Thymus (tissue), 11 donors: ENCODE measurements around the gene PLEKHG1. TPM values are rescaled to one million over a fixed set of nuclear protein-coding genes. Genes with fewer than 3 reads are reported as not detected.

Experiments used
- DNase-seq, 9 donors: peaks; one replicate each; pipeline ENCODE4 v3.0.0-alpha.2; 2013; ENCODE audit warnings: low spot score in 9 of 9, low read depth in 6 of 9, missing footprints in 1 of 9
- H3K27ac ChIP-seq, 2 donors: one replicate each; pipeline ENCODE4 v1.5.1; 2013; ENCODE audit warnings: control low read depth in 1 of 2, low read depth in 1 of 2, low read length in 1 of 2, mild to moderate bottlenecking in 1 of 2, moderate library complexity in 1 of 2
- H3K27me3 ChIP-seq, 2 donors: one replicate each; pipeline ENCODE4 v1.5.1; 2013; ENCODE audit warnings: low read length in 1 of 2; ENCODE audit not compliant: control insufficient read depth in 2 of 2, insufficient read depth in 1 of 2
- H3K36me3 ChIP-seq, 2 donors: one replicate each; pipeline ENCODE4 v1.5.1; 2013; ENCODE audit warnings: low read length in 1 of 2, mild to moderate bottlenecking in 1 of 2, moderate library complexity in 1 of 2; ENCODE audit not compliant: control insufficient read depth in 2 of 2, insufficient read depth in 2 of 2
- H3K4me1 ChIP-seq, 2 donors: one replicate each; pipeline ENCODE4 v1.5.1; 2013; ENCODE audit warnings: low read length in 2 of 2; ENCODE audit not compliant: control insufficient read depth in 2 of 2, insufficient read depth in 2 of 2
- H3K4me3 ChIP-seq, 2 donors: one replicate each; pipeline ENCODE4 v1.5.1; 2013; ENCODE audit warnings: low read length in 2 of 2, control low read depth in 1 of 2, mild to moderate bottlenecking in 1 of 2
- H3K9me3 ChIP-seq, 2 donors: one replicate each; pipeline ENCODE4 v1.5.1; 2013; ENCODE audit warnings: low read length in 1 of 2, mild to moderate bottlenecking in 1 of 2; ENCODE audit not compliant: control insufficient read depth in 2 of 2, insufficient read depth in 1 of 2
- WGBS: extraction: QIAGEN DNeasy Blood & Tissue Kit; methylation state at CpG from one replicate; pipeline ENCODE4 v1.1.7; 2013; 5-methylcytosine and 5-hydroxymethylcytosine counted together
- polyA plus RNA-seq: library from polyadenylated mRNA; stranded (reverse); fragments of 200-250 nt; gene quantifications from one replicate; pipeline ENCODE4 v1.2.3, GENCODE V29; 2013
- total RNA-seq: library from RNA; stranded (reverse); fragments of 120-200 nt; gene quantifications from one replicate; pipeline ENCODE4 v1.2.4, GENCODE V29; 2013
- donor health status: healthy.

Gene PLEKHG1
- total and polyA plus RNA-seq, 2 donors: 10.0 to 27.2 TPM

GRCh38 chr6:150637266-150637665 is 37.6 kb downstream of the PLEKHG1 start:
- 97% methylated on average over 1 of the region's 1 CpG for WGBS
- Histone ChIP-seq H3K27ac (no peak overlapping the region), H3K4me3 (no peak overlapping the region), H3K4me1 (peaks cover 39 to 47% of the 10 kb centered on the region in 2 donors), H3K9me3 (no peaks in the 10 kb centered on the region), H3K36me3 (peaks cover 10 to 16% of the 10 kb centered on the region in 2 donors), H3K27me3 (no peaks in the 10 kb centered on the region)
- DNase-seq: no peak

DNA sequence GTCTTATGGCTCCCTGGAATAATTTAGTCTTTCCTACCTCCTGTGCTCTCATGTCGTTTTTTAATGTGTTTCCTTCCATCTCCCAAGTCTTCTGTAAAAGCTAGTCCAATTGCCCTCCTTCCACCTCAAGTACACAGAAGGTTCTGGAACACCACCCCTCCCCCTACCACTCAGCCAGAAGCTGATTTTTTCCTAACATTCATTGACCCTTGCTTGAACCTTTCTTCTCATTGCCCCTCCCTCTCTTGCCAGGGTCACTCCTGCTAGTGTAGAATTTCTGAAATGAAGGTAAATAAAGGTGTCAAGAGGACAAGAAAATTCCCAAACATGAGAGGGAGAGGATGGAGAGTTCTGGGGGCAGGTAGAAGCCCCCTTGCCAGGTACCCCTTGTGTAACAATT is 38.6 kb downstream of the PLEKHG1 start:
- 100% methylated on average over 1 of the region's 1 CpG for WGBS
- H3K27ac ChIP-seq: no peak overlapping the region

GRCh38 chr6:150638765-150639164 is 39.1 kb downstream of the PLEKHG1 start:
- no peak for DNase-seq
- Histone ChIP-seq H3K27me3 (no peaks in the 10 kb centered on the region), H3K36me3 (peaks cover 10 to 19% of the 10 kb centered on the region in 2 donors), H3K27ac (no peak overlapping the region), H3K4me1 (peaks cover 34 to 37% of the 10 kb centered on the region in 2 donors), H3K4me3 (no peak overlapping the region), H3K9me3 (no peaks in the 10 kb centered on the region)
- WGBS: 99% methylated on average over 1 of the region's 1 CpG

More for the DNA sequence above, 38.6 kb downstream of the PLEKHG1 start:
- no peaks in the 10 kb centered on the region for H3K27me3 ChIP-seq
- peaks cover 39 to 42% of the 10 kb centered on the region in 2 donors for H3K4me1 ChIP-seq
- H3K4me3 ChIP-seq: no peak overlapping the region
- DNase-seq: no peak
- peaks cover 10 to 19% of the 10 kb centered on the region in 2 donors for H3K36me3 ChIP-seq
- no peaks in the 10 kb centered on the region for H3K9me3 ChIP-seq

GRCh38 chr6:150639823-150640331 is 40.2 kb downstream of the PLEKHG1 start:
- H3K36me3 ChIP-seq: peaks cover 10 to 19% of the 10 kb centered on the region in 2 donors
- 93% methylated on average over 9 of the region's 9 CpGs for WGBS
- H3K4me1 ChIP-seq: peaks cover 25 to 27% of the 10 kb centered on the region in 2 donors
- no peak overlapping the region for H3K4me3 ChIP-seq
- no peaks in the 10 kb centered on the region for H3K9me3 ChIP-seq
- no peak overlapping the region for H3K27ac ChIP-seq
- no peaks in the 10 kb centered on the region for H3K27me3 ChIP-seq
- no peak for DNase-seq

DNA sequence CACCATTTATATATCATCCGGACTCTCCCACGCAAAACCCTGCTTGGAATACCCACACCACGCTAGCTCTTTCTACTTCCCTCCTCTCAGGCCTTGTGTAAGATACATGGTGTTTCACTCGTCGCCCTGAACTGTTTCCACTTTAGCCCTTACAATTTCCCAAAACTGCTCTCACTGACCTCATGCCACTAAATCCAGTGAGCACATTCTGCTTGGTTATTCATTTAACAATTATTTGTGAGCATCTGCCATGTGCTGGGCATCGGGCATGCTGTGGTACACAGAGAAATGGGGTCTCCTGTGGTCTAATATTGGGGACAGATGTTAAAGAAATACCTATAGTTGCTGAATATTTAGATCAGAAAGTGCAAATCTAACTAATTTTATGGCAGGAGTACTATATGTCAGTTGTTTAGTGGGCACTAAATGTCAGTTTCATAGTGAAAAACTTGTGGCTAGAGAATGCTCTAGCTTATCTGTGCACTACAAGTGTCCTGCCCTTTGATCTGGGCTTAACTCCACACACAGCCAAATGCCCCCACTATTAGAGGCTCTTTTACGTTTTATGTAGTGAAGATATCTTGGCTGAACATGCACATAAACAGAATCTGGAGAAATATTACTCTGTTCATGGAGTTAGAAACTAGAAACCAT is 41.0 kb downstream of the PLEKHG1 start:
- DNase-seq: no peak
- H3K27me3 ChIP-seq: no peaks in the 10 kb centered on the region
- peaks cover 10 to 19% of the 10 kb centered on the region in 2 donors for H3K36me3 ChIP-seq
- H3K4me1 ChIP-seq: peaks cover 25% of the 10 kb centered on the region in 2 donors
- WGBS: 96% methylated on average over 7 of the region's 7 CpGs
- H3K4me3 ChIP-seq: no peak overlapping the region
- H3K27ac ChIP-seq: no peak overlapping the region
- H3K9me3 ChIP-seq: no peaks in the 10 kb centered on the region

DNA sequence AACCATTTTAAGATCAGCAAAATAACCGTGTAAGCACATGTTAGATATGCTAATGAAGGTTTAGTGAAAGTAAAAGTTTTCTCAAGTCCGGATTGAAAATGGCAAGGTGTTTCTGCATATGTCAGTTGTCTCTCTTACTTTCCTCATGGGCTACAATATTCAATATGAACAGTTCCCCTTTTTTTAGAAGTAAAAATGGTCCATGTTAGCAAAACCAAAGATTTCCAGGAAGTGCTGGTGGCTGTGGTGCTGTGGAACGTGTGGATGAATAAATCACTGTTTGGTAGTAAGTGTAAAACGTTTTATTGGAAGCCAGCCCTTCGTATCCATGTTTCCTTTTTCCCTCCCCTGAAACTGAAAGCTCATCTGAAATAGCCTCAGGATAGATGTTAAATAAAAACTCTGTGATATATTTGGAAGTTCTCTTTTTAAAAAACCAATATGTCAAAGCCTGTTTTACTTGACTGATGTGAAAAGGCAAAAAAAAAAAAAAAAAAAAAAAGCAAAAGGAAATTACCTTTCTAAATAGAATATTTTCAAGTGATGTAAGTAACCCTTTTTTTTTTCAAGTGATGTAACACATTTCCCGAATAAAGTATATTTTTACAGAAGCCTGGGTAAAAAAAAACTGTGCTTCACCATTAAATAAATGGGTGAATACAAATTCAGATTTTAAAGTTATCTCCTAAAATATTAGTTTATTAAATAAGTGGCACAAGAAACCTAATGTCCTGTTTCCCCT is 41.9 kb downstream of the PLEKHG1 start:
- Histone ChIP-seq H3K36me3 (peaks cover 10 to 19% of the 10 kb centered on the region in 2 donors), H3K9me3 (no peaks in the 10 kb centered on the region), H3K27me3 (no peaks in the 10 kb centered on the region), H3K27ac (peak overlapping the region in 1 of 2 donors; percentile 48), H3K4me3 (peak overlapping the region in 1 of 2 donors; percentile 23), H3K4me1 (peaks cover 22% of the 10 kb centered on the region in 2 donors)
- WGBS: 9% methylated on average over 6 of the region's 6 CpGs
- no peak for DNase-seq

GRCh38 chr6:150646228-150646627 is 46.5 kb downstream of the PLEKHG1 start:
- no peak overlapping the region for H3K27ac ChIP-seq
- peaks cover 1 to 11% of the 10 kb centered on the region in 2 donors for H3K36me3 ChIP-seq
- H3K9me3 ChIP-seq: no peaks in the 10 kb centered on the region
- H3K27me3 ChIP-seq: no peaks in the 10 kb centered on the region
- H3K4me3 ChIP-seq: no peak overlapping the region
- 97% methylated on average over 2 of the region's 2 CpGs for WGBS
- no peak for DNase-seq
- peaks cover 8 to 10% of the 10 kb centered on the region in 2 donors for H3K4me1 ChIP-seq

GRCh38 chr6:150647051-150647450 is 47.4 kb downstream of the PLEKHG1 start:
- Histone ChIP-seq H3K4me3 (no peak overlapping the region), H3K9me3 (no peaks in the 10 kb centered on the region), H3K4me1 (peaks cover 7 to 8% of the 10 kb centered on the region in 2 donors), H3K27me3 (no peaks in the 10 kb centered on the region), H3K27ac (no peak overlapping the region), H3K36me3 (peaks cover 4 to 17% of the 10 kb centered on the region in 2 donors)
- DNase-seq: no peak
- WGBS: 98% methylated on average over 3 of the region's 3 CpGs
